Calu3 (cell line): ENCODE results near the gene RER1. TPM values are rescaled to one million over a fixed set of nuclear protein-coding genes. Genes with fewer than 3 reads are reported as not detected.

Experiments used
- BruUV-seq: library from RNA; stranded (reverse); fragments of 400-500 nt; replicated peaks from 2 replicates; lab custom pipeline; 2021; lab: Mats Ljungman, UMichigan
- CTCF ChIA-PET: fragments of 300-600 bp; sonication (Branson Sonifier 250); formaldehyde crosslinking; loops from one replicate; lab custom pipeline; 2022; ENCODE audit warnings: antibody characterized with exemption; lab: Charles Lee
- DNase-seq: peaks from one replicate; pipeline ENCODE4 v3.0.0; 2022
- H3K27ac Mint-ChIP-seq: one replicate; pipeline ENCODE4 v1.8.0; 2022; ENCODE audit warnings: mixed read lengths; ENCODE audit not compliant: unreplicated experiment
- H3K27me3 Mint-ChIP-seq: one replicate; pipeline ENCODE4 v1.8.0; 2022; ENCODE audit warnings: mixed read lengths; ENCODE audit not compliant: unreplicated experiment
- H3K36me3 Mint-ChIP-seq: one replicate; pipeline ENCODE4 v1.8.0; 2022; ENCODE audit warnings: mild to moderate bottlenecking, moderate library complexity, mixed read lengths; ENCODE audit not compliant: insufficient read depth, unreplicated experiment
- H3K4me1 Mint-ChIP-seq: one replicate; pipeline ENCODE4 v1.8.0; 2022; ENCODE audit warnings: mild to moderate bottlenecking, low read depth, mixed read lengths; ENCODE audit not compliant: unreplicated experiment
- H3K4me3 Mint-ChIP-seq: one replicate; pipeline ENCODE4 v1.8.0; 2022; ENCODE audit warnings: mild to moderate bottlenecking, low read depth, moderate library complexity, mixed read lengths; ENCODE audit not compliant: unreplicated experiment
- H3K9me3 Mint-ChIP-seq: one replicate; pipeline ENCODE4 v1.8.0; 2022; ENCODE audit warnings: low read depth, mixed read lengths; ENCODE audit not compliant: unreplicated experiment
- CTCF ChIP-seq: fragments of 200-600 bp; IDR thresholded peaks from one replicate; pipeline ENCODE4 v1.8.0; 2022; ENCODE audit warnings: antibody characterized with exemption; ENCODE audit not compliant: unreplicated experiment
- intact Hi-C: fragments of 100-400 bp; cut with micrococcal nuclease; formaldehyde crosslinking; loops from one replicate; pipeline ENCODE4 v1.10.0; 2022; ENCODE audit not compliant: unreplicated experiment
- total RNA-seq: library from RNA; stranded (reverse); gene quantifications from 2 replicates; pipeline ENCODE4 v1.2.3, GENCODE V29; 2022

RER1 gene
- total RNA-seq, 1 experiment from 2014 or later: 118 TPM

GRCh38 chr1:2425892-2426291 lies 34.3 kb downstream of the RER1 start:
- intact Hi-C loops: no loop called here
- peaks cover 10% of the 10 kb centered on the region for H3K27me3 Mint-ChIP-seq
- no peak overlapping the region for H3K4me3 Mint-ChIP-seq
- H3K4me1 Mint-ChIP-seq: no peaks in the 10 kb centered on the region
- CTCF ChIA-PET: interaction anchor here (0.6 kb wide), 1 partner anchor 123 kb away, joined by 3 read pairs; no protein-coding TSS in a partner anchor
- no peak for TF ChIP-seq CTCF
- no peak overlapping the region for H3K27ac Mint-ChIP-seq
- no peaks in the 10 kb centered on the region for H3K36me3 Mint-ChIP-seq
- no peaks in the 10 kb centered on the region for H3K9me3 Mint-ChIP-seq
- no TSS peak for BruUV-seq
- DNase-seq: no peak

GRCh38 chr1:2426540-2426939 lies 34.9 kb downstream of the RER1 start:
- BruUV-seq: no TSS peak

GRCh38 chr1:2427051-2427450 lies 35.4 kb downstream of the RER1 start:
- Mint-ChIP-seq H3K4me1 (no peaks in the 10 kb centered on the region), H3K4me3 (no peak overlapping the region), H3K27me3 (peaks cover 10% of the 10 kb centered on the region), H3K9me3 (no peaks in the 10 kb centered on the region), H3K27ac (no peak overlapping the region), H3K36me3 (no peaks in the 10 kb centered on the region)
- BruUV-seq: no TSS peak
- DNase-seq: no peak
- intact Hi-C loops: no loop called here
- CTCF ChIA-PET: interaction anchor here (0.6 kb wide), 1 partner anchor 205 kb away, joined by 5 read pairs; no protein-coding TSS in a partner anchor
- TF ChIP-seq CTCF: no peak

More at GRCh38 chr1:2426540-2426939, 34.9 kb downstream of the RER1 start:
- intact Hi-C loops: no loop called here
- Mint-ChIP-seq H3K27ac (no peak overlapping the region), H3K4me1 (no peaks in the 10 kb centered on the region), H3K4me3 (no peak overlapping the region), H3K27me3 (peaks cover 10% of the 10 kb centered on the region), H3K9me3 (no peaks in the 10 kb centered on the region), H3K36me3 (no peaks in the 10 kb centered on the region)
- no peak for TF ChIP-seq CTCF
- CTCF ChIA-PET: no interaction called here
- DNase-seq: no peak

GRCh38 chr1:2427976-2428375 lies 36.3 kb downstream of the RER1 start:
- Mint-ChIP-seq H3K4me3 (no peak overlapping the region), H3K9me3 (no peaks in the 10 kb centered on the region), H3K36me3 (no peaks in the 10 kb centered on the region), H3K4me1 (no peaks in the 10 kb centered on the region), H3K27ac (no peak overlapping the region), H3K27me3 (peaks cover 10% of the 10 kb centered on the region)
- DNase-seq: no peak
- intact Hi-C loops: no loop called here
- BruUV-seq: no TSS peak
- TF ChIP-seq CTCF: no peak
- CTCF ChIA-PET: interaction anchor here (0.5 kb wide), 1 partner anchor 40 kb away, joined by 3 read pairs; no protein-coding TSS in a partner anchor
